ENCODE data around the gene COBL. TPM values are rescaled to one million over a fixed set of nuclear protein-coding genes. Genes with fewer than 3 reads are reported as not detected.

The COBL gene
- total RNA-seq, 1 experiment from 2014 or later: 49.9 TPM

DNA sequence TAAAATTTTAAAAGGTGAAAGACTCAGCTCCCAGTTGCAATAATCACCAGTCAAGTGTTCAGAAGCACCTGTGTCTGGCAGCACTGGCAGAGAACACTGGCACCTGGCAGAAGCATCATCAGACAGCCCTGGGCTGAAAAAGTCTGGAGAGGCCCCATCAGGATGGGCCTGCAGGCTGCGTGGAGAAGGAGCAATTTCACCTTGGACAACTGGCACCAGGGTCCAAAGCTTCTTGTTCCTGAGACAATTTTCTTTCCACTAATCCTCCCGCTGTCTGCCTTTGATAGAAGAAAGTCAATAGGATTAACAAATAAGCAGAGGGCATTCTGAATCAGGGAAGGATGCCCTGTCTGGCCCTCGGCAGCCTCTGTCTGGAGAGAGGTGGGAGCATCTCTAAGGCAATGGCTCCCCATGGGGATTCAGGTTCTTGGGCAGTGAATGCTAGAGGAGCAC lies 6.5 kb downstream of the COBL start:
- H3K27me3 Mint-ChIP-seq (ENCODE audit: unreplicated experiment): no peaks in the 10 kb centered on the region
- CTCF ChIA-PET: interaction anchor here (0.8 to 1.6 kb wide), 7 partner anchors 22 to 147 kb away, joined by 3 to 14 read pairs (median 3); no protein-coding TSS in a partner anchor
- H3K36me3 Mint-ChIP-seq (ENCODE audit: insufficient read depth, unreplicated experiment): peaks cover 11% of the 10 kb centered on the region
- no peak overlapping the region for H3K27ac Mint-ChIP-seq (ENCODE audit: unreplicated experiment)
- peaks cover 24% of the 10 kb centered on the region for H3K4me1 Mint-ChIP-seq (ENCODE audit: low read depth, unreplicated experiment)
- TF ChIP-seq, protein P1, sequence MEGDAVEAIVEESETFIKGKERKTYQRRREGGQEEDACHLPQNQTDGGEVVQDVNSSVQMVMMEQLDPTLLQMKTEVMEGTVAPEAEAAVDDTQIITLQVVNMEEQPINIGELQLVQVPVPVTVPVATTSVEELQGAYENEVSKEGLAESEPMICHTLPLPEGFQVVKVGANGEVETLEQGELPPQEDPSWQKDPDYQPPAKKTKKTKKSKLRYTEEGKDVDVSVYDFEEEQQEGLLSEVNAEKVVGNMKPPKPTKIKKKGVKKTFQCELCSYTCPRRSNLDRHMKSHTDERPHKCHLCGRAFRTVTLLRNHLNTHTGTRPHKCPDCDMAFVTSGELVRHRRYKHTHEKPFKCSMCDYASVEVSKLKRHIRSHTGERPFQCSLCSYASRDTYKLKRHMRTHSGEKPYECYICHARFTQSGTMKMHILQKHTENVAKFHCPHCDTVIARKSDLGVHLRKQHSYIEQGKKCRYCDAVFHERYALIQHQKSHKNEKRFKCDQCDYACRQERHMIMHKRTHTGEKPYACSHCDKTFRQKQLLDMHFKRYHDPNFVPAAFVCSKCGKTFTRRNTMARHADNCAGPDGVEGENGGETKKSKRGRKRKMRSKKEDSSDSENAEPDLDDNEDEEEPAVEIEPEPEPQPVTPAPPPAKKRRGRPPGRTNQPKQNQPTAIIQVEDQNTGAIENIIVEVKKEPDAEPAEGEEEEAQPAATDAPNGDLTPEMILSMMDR (IDR thresholded peaks at IDR 0.05; ENCODE audit: unreplicated experiment): no peak
- intact Hi-C loops (cut with micrococcal nuclease; ENCODE audit: unreplicated experiment): loop anchor here (5.0 kb wide), 1 partner anchor 58 kb away; no protein-coding TSS in a partner anchor
- no peaks in the 10 kb centered on the region for H3K9me3 Mint-ChIP-seq (ENCODE audit: low read depth, unreplicated experiment)
- BruUV-seq (replicated peaks): no TSS peak
- DNase-seq: no peak
- H3K4me3 Mint-ChIP-seq (ENCODE audit: low read depth, unreplicated experiment): no peak overlapping the region

DNA sequence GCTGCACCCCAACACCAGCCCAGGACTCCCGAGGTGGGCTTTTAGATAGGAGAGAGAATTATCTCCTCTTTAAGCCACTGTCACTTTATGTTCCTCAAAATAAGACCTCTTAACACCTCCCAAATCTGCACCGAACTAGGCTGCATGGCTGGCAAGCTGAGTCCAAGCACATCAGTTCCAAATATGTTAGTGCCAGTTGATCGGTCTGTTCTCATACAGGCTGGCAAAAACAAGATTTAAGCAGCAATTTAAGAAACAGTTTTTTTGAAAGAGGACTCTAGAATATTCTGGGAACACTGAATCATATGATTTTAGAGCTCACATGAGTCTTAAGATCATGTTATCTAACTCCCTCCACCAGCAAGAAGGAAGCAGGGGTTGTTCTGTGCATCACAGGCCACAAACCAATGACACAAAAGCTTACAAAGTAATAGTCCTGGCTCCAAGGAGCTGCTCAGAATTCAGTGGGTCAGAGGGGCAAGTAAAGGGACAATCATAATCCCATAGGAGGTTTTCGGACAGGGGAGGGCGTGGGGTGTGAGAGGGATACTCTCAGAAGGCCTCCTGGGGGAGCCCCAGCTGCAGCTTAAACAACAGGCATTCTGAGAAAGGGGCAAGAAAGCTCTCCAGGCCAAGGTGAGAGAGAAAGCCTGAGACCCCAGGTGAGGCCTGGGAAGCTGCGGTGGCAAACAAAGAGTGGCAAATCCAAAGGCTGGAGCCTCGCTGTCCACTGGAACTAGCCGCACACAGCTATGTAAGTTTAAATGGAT lies 7.1 kb downstream of the COBL start:
- H3K27me3 Mint-ChIP-seq (ENCODE audit: unreplicated experiment): no peaks in the 10 kb centered on the region
- no peaks in the 10 kb centered on the region for H3K9me3 Mint-ChIP-seq (ENCODE audit: low read depth, unreplicated experiment)
- no peak overlapping the region for H3K4me3 Mint-ChIP-seq (ENCODE audit: low read depth, unreplicated experiment)
- intact Hi-C loops (cut with micrococcal nuclease; ENCODE audit: unreplicated experiment): loop anchor here (5.0 kb wide), 1 partner anchor 57 kb away; no protein-coding TSS in a partner anchor
- BruUV-seq (replicated peaks): no TSS peak
- CTCF ChIA-PET: interaction anchor here (0.8 to 1.6 kb wide), 7 partner anchors 23 to 147 kb away, joined by 3 to 14 read pairs (median 3); no protein-coding TSS in a partner anchor
- peaks cover 23% of the 10 kb centered on the region for H3K4me1 Mint-ChIP-seq (ENCODE audit: low read depth, unreplicated experiment)
- peaks cover 5% of the 10 kb centered on the region for H3K36me3 Mint-ChIP-seq (ENCODE audit: insufficient read depth, unreplicated experiment)
- TF ChIP-seq, protein P1 (IDR thresholded peaks at IDR 0.05; ENCODE audit: unreplicated experiment): no peak
- H3K27ac Mint-ChIP-seq (ENCODE audit: unreplicated experiment): no peak overlapping the region
- no peak for DNase-seq

DNA sequence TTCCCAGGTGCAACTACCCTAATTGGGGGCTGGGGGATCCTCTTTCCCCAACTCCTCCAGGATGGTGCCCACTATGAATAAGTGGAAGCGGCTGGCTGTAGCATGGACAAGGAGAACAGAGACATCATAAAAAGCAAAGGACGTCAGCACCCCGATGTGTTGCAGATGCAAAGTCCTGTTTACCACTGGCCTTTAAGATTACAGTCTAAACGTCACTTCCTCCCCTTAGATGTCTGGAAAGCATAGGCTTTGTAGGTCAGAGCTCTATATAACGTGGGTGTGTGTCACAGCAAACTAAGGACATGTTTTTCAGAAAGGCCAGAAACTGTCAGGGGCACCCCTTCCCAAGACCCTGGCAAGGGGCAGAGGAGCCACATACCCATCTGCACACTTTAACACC lies 7.9 kb downstream of the COBL start:
- CTCF ChIA-PET: interaction anchor here (1.6 kb wide), 1 partner anchor 49 kb away, joined by 7 read pairs; no protein-coding TSS in a partner anchor
- intact Hi-C loops (cut with micrococcal nuclease; ENCODE audit: unreplicated experiment): no loop called here
- Mint-ChIP-seq H3K4me1 (ENCODE audit: low read depth, unreplicated experiment) (peaks cover 15% of the 10 kb centered on the region), H3K27ac (ENCODE audit: unreplicated experiment) (no peak overlapping the region), H3K36me3 (ENCODE audit: insufficient read depth, unreplicated experiment) (no peaks in the 10 kb centered on the region), H3K27me3 (ENCODE audit: unreplicated experiment) (no peaks in the 10 kb centered on the region), H3K4me3 (ENCODE audit: low read depth, unreplicated experiment) (no peak overlapping the region), H3K9me3 (ENCODE audit: low read depth, unreplicated experiment) (no peaks in the 10 kb centered on the region)
- no TSS peak for BruUV-seq (replicated peaks)
- no peak for DNase-seq
- TF ChIP-seq, protein P1 (IDR thresholded peaks at IDR 0.05; ENCODE audit: unreplicated experiment): no peak

DNA sequence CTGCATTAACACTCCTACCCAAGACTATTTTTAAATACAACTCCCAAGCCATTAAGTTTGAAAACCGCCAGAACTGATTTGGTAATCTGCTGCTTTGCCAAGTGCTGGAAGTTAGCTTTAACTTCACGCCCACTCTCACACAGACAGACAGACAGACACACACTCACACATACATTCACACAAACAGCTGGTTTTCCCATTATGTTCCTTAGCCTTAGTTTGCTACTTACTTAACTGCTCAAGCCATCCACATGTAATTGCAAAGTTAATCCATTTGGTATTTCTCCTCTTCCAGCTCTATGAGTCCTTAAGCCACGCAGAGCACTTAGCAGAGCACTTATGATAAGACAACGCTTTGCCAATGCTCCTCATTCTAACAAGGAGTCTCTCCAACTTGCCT lies 8.3 kb downstream of the COBL start:
- Mint-ChIP-seq H3K4me1 (ENCODE audit: low read depth, unreplicated experiment) (peaks cover 15% of the 10 kb centered on the region), H3K4me3 (ENCODE audit: low read depth, unreplicated experiment) (no peak overlapping the region), H3K27ac (ENCODE audit: unreplicated experiment) (no peak overlapping the region), H3K36me3 (ENCODE audit: insufficient read depth, unreplicated experiment) (no peaks in the 10 kb centered on the region), H3K9me3 (ENCODE audit: low read depth, unreplicated experiment) (no peaks in the 10 kb centered on the region), H3K27me3 (ENCODE audit: unreplicated experiment) (no peaks in the 10 kb centered on the region)
- no peak for DNase-seq
- CTCF ChIA-PET: no interaction called here
- TF ChIP-seq, protein P1 (IDR thresholded peaks at IDR 0.05; ENCODE audit: unreplicated experiment): no peak
- intact Hi-C loops (cut with micrococcal nuclease; ENCODE audit: unreplicated experiment): no loop called here
- no TSS peak for BruUV-seq (replicated peaks)

Data from Calu3 (cell line).